ENCODE data around the gene IL27RA.
A peak's percentile ranks its signal among the peaks of the same experiment; 100 is the strongest.
"Not testable (repeated sequence)": the region's sequence is repeated elsewhere in the genome, so short reads cannot be mapped to it uniquely, and the experiment has no call there.

Gene IL27RA

DNA sequence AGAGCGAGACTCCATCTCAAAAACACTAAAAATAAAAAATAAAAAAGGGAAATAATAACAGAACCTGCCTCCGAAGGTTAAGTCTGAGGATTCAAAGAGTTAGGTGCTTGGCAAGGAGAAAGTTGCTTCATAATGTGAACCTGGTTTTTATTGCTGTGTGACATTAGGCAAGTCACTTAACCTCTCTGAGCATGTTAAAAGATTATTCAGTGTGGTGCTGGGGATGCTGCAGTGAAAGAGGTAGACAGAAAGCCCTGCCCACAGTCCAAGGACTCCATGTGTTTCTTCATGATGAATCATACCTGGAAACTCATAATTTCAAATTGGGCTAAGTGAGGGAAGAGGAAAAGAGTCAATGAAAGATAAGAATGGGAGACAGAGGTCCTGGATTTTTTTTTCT is 2.4 kb downstream of the IL27RA start:
- no peak for DNase-seq

DNA sequence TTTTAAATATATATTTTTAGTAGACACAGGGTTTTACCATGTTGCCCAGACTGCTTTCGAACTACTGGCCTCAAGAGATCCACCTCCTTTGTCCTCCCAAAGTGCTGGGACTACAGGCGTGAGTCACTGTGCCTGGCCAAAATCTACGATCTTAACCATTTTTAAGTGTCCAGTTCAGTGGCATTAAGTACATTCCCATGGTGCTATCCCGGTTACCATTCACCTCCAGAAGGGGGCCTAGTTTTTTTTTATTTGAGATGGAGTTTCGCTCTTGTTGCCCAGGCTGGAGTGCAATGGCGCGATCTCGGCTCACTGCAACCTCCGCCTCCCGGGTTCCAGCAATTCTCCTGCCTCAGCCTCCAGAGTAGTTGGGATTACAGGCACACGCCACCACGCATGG is 3.6 kb downstream of the IL27RA start:
- DNase-seq, result not testable (repeated sequence)

DNA sequence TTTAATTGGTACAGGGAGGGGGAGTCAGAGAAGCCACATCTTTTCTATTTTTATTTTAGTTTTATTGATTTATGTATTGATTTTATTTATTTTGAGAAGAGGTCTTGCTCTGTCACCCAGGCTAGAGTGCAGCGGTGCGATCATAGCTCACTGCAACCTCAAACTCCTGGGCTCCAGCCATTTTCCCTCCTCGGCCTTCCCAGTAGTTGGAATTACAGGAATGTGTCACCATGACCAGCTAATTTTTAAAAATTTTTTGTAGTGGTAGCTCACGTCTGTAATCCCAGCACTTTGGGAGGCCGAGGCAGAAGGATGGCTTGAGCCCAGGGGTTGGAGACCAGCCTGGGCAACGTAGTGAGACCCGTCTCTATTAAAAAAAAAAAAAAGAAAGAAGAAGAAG is 4.1 kb downstream of the IL27RA start:
- no peak for DNase-seq

DNA sequence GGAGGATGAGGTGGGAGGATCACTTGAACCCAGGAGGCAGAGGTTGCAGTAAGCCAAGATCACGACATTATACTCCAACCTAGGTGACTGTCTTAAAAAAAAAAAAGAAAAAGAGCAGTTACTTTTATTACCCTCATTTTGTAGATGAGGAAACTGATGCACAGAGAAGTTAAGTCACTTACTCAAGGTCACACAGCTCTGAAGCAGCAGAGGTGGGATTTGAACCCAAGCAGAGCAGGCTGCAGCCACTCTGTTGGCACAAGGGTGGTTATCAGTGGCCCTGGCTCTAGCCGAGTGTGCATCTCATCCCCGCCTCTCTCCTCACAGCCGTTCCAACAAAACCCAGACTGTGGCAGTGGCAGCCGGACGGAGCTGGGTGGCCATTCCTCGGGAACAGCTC is 7.6 kb downstream of the IL27RA start:
- DNase-seq, result no peak

DNA sequence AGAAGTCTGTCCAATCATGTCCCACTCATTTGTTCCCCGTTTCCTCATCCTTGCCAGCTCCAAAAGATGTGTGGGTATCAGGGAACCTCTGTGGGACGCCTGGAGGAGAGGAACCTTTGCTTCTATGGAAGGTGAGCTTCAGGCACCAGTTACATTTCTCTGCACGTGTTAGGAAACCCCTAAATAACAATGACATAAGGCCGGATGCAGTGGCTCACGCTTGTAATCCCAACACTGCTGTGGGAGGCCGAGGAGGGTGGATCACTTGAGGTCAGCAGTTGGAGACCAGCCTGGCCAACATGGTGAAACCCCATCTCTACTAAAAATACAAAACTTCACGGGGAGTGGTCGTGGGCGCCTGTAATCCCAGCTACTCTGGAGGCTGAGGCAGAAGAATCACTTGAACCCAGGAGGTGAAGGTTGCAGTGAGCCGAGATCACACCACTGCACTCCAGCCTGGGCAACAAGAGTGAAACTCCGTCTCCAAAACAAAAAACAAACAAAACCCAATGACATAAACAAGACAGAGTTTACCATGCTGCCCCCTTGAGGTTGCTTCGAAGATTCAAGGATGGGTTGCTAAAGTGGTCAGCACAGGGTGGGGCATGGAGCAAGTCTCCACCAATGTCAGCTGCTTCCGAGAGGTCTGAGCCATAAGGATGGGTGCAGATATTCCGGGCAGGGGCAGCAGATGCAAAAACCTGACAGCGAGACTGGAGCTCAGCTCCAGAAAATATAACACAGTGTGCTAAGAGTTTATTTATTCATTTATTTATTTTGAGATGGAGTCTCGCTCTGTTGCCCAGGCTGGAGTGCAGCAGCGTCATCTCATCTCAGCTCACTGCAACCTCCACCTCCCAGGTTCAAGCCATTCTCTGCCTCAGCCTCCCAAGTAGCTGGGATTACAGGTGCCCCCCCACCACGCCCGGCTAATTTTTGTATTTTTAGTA is 11.4 kb downstream of the IL27RA start:
- peak; percentile 29 for DNase-seq

DNA sequence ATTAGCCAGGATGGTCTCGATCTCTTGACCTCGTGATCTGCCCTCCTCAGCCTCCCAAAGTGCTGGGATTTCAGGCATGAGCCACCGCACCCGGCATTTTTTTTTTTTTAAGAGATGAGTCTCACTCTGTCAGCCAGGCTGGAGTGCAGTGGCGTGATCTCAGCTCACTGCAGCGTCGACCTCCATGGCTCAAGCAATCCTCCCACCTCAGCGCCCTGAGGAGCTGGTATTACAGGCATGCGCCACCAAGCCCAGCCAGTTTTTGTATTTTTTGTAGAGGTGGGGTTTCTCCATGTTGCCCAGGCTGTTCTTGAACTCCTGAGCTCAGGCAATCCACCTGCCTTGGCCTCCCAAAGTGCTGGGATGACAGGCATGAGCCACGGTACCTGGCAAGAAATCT is 16.3 kb downstream of the IL27RA start:
- not testable (repeated sequence) for DNase-seq

DNA sequence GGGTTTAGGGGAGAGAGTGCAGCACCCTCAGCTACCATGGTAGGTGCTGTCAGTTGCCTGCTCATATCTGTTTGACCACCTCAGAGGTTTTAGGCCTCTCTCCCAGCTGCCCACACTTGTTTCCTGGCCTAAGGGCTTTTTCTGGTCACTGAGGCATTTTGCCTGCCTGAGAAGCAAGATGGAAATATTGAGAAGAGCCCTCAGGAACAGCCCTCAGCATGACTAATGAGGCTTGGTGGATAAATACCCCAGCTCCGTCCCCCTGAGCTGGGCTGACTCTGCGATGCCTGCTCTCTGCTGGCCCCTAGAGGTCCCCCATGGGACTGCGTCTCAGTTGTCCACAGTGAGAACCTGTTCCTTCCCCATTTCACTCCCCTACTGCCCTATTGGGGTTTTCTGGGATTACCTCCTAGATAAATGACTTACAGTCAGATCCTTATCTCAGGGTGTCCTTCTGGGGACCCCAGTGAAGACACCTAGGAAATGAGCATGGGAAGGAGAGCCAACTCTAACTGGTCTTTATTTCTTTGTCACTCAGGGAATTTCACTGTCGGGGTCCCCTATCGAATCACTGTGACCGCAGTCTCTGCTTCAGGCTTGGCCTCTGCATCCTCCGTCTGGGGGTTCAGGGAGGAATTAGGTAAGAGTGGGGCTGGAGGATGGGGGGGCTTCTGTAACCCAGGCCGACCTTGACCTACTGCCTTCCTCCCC is 17.0 kb downstream of the IL27RA start:
- peak; percentile 45 for DNase-seq

DNA sequence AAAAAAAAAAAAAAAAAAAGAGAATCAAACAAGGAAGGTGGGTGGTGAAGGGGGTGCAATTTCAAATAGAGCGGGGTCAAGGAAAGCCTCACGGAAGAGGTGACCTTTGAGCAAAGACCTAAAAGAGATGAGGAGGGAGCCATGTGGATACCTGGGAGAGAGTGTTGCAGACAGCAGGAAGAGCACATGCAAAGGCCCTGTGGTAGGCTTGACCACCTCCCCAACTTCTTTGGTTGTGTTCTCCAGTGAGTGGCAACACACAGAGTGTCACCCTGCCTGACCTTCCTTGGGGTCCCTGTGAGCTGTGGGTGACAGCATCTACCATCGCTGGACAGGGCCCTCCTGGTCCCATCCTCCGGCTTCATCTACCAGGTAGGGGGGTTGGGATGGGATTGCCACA is 18.9 kb downstream of the IL27RA start:
- no peak for DNase-seq

DNA sequence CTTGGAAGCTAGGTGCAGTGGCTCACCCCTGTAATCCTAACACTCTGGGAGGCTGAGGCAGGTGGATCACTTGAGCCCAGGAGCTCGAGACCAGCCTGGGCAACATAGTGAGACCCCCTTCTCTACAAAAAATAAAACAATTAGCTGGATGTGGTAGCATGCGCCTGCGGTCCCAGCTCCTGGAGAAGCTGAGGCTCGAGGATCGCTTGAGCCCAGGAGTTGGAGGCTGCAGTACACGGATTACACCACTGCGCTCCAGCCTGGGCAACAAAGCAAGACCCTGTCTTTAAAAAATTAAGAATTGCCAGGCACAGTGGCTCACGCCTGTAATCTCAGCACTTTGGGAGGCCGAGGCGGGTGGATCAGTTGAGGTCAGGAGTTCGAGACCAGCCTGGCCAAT is 19.4 kb downstream of the IL27RA start:
- DNase-seq, result not testable (repeated sequence)

DNA sequence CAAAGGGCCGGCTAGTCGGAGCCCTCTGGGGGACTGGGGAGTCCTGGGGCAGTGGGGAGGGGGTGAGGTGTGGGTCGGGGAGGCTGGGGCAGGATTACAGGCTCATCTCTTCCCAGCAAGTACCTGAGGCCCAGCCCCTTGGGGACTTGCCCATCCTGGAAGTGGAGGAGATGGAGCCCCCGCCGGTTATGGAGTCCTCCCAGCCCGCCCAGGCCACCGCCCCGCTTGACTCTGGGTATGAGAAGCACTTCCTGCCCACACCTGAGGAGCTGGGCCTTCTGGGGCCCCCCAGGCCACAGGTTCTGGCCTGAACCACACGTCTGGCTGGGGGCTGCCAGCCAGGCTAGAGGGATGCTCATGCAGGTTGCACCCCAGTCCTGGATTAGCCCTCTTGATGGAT is 20.4 kb downstream of the IL27RA start:
- DNase-seq, result no peak

DNA sequence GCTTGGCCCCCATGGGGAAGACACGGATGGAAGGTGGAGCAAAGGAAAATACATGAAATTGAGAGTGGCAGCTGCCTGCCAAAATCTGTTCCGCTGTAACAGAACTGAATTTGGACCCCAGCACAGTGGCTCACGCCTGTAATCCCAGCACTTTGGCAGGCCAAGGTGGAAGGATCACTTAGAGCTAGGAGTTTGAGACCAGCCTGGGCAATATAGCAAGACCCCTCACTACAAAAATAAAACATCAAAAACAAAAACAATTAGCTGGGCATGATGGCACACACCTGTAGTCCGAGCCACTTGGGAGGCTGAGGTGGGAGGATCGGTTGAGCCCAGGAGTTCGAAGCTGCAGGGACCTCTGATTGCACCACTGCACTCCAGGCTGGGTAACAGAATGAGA is 20.9 kb downstream of the IL27RA start:
- DNase-seq, result no peak

DNA sequence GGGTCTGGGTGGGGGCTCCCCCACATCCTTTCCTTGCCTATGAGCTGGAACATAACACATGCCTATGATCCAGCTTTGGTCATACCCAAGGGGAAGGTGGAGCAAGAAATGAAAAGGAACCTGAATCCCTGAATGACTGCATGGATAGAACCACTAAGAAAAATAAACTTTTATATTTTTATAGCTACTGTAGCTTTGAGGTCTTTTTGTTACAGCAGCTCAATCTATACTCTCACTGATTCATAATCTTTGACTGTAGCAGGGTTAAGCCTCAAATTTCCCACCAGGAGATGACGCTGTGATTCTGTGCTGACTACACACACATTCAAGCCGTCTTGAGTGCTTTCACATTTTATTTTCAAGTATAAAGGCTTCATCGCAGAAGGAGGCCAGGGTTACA is 21.5 kb downstream of the IL27RA start:
- DNase-seq, result no peak

DNA sequence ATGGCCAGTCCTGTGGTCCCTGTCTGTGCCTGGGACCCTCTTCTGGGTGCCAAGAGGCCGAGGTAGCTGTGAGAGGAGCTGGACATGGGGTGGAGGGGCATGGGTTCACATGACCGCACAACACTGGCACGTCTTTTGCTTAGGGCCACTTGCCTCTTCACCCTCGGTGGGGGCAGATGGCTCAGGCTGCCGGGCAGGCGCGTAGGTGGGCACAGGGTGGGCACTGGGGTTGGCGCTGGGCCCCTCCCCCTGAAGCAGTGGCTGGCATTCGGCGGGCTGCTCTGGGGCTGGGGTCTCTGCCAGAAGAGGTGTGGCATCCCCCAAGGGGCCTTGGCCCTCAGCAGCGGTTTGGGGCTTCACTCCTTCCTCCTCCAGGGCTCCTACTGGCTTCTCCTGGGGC is 21.9 kb downstream of the IL27RA start:
- no peak for DNase-seq

DNA sequence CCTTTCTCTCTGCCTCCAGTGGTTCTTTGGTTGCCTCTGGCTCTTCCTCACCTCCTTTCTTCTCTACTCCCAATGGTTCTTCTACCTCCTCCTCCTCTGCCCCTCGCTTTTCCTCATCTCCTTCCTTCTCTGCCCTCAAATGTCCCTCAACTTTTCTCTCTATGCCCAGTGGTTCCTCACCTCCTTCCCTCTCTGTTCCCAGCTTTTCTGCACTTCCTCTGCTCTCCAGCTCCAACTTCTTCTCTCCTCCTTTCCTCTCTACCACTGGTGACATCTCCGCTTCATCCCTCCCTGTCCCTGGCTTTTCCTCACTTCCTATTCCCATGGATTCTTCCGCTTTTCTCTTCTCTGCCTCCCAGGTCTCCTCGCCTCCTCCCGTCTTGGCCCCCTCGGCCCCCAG is 22.5 kb downstream of the IL27RA start:
- DNase-seq, result no peak

DNA sequence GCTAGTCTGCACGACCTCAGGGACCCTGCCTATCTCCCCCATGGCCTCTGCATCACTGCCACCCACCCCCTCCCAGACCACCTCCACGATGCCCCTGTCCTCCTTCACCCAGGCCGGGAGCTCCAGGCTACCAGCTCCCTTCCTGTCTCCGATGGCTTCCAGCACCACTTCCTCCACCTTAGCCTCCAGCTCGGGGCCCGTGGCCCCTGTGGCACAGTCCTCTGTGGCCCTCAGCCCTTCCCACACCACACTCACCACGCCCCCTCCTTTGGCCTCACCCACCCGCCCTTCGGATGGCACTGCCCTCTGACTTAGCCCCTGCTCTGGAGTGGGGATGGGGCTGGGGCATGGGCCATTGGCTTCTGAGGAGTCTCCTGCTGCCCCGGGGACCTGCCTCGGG is 23.2 kb downstream of the IL27RA start:
- no peak for DNase-seq

DNA sequence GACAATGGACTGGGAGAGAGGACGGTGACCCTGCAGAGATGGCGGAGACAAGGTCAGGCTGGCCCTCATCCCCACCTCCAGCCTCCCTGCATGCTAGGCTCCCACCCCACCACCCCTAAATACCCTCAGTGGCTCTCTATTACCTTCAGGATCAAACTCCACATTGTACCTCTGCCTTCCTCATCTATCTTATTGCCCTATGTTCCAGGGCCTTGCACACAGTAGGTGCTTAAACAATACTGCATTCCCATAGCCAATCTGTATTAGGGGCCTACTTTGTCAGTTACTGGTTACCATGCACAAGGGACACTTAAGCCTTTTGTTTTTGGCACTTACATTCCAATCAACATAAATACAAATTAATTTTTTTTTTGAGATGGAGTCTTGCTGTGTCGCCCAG is 23.8 kb downstream of the IL27RA start:
- DNase-seq, result no peak

DNA sequence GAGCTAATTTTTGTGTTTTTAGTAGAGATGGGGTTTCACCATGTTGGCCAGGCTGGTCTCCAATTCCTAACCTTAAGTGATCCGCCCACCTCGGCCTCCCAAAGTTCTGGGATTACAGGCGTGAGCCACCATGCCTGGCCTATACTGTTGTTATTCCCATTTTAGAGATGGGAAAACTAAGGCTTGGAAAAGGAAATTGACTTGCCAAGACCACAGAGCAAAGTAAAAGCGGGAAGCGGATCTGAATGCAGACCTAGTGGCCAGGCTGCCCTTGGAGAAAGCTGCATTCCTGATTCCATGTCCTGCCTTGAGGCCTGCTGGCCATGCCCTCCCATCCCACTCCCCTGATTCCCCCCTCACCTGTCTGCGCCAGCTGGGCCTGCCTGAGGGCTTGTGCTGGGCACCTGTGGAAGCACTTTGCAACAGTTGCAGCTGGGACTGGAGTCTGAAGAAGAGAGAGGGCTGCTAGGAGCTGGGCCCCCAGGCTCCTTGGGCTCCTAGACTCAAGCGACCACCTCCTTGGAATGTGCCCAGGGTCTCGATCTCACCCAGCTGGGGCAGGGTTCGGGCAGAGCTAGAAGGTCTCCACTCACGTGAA is 24.6 kb downstream of the IL27RA start:
- no peak for DNase-seq

DNA sequence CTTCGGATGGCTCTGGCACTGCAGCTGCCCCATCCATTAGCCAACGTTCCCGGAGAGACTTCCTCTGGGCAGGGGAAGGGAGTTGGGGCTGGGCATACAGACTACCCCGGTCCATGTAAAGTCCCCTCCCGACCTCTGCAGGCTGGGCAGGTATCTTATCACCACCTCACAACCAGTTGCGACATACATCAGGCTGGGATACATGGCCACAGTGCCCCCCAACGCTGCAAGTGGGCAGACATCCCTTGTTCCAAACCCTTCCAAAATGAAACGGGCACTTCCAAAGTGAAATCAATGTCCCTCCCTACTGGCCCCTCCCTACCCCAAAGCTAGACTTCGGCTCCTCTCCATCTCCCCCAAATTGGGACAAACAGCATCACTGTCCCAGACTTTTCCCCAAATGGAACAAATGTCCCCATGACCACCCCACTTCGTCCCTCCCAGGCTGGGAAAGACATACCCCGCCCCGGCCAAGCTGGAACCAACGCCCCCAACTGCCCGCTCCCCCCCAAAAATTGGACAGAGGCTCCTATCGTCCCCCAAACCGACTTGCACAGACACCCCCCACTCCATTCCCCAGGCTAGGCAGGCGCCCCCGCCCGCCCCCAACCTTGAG is 25.3 kb downstream of the IL27RA start:
- no peak for DNase-seq

DNA sequence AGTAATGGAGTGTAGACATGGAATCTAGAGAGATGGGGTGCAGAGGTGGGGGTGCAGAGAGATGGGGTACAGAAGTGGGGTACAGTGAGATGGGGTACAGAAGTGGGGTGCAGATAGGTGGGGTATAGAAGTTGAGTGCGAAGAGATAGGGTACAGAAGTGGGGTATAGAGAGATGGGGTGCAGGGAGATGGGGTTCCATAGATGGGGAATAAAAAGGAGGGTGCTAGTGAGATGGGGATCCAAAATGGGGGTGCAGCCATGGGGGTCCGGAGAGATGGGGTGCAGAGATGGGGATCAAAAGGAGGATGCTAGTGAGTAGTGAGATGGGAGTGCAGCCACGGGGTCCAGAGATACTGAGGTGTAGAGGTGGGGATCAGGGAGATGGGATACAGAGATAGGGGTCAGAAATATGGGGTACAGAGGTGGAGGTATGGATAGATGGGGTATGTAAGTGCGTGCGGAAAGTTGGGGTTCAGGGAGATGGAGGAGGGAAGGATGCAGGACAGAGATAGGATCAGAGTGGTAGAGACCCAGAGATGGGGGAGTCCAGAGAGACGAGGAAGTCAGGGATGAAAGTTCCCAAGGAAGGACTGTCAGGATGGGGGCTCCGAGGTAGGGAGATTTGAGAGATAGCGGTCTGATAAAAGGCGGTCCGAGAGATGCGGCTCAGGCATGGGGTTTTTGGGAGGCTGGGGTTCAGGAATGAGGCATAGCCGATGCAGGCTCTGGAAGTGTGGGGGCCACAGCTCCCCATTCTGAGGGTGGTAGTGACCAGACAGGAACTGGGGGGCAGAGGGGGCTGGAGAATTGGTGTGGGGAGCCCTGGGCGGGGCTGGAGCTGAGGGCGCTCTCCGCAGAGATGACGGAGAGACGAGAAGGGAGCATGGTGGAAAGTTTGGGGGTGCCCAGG is 26.9 kb downstream of the IL27RA start:
- no peak for DNase-seq

DNA sequence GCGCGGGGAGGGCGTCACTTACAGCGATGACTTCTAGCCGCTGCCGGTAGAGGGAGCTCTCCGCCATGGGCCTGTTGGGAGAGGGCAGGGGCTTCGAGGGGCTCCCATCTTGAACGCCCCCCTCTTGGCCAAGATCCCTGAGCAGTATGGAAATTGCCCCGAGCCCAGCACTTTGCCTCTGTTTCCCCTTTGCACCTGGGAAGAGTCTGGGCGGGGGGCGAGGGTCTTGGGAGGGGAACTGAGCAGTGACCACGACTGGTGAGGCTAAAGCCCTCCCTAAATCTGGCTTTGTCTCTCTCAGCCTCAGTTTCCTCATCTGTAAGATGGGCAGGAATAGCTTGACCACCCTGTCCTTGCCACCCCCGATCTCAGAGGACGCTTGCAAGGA is 27.5 kb downstream of the IL27RA start:
- DNase-seq, result no peak

DNA sequence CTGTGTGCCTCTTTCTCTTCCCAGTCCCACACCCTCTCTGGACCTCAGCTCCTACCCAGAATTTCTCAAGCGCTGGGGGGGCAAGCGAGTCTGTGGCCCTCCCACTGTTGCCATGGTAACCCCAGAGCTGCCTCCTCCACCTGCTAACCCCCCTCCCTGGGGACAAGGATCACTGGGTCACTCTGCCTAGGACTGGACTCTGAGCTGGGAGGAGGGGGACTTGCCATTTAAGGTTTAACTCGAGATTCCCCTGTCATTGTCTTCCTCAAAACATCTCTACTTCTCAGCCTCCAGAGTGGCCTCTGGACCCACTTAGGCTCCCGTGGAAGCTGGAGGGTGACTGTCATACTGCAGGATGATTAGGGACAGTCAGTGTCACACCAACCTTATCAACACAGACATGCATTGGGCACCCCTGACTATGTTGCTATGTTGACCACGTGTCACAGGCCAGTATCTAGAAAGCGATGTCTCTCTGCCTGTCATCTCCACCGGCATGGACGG is 28.1 kb downstream of the IL27RA start:
- no peak for DNase-seq

DNA sequence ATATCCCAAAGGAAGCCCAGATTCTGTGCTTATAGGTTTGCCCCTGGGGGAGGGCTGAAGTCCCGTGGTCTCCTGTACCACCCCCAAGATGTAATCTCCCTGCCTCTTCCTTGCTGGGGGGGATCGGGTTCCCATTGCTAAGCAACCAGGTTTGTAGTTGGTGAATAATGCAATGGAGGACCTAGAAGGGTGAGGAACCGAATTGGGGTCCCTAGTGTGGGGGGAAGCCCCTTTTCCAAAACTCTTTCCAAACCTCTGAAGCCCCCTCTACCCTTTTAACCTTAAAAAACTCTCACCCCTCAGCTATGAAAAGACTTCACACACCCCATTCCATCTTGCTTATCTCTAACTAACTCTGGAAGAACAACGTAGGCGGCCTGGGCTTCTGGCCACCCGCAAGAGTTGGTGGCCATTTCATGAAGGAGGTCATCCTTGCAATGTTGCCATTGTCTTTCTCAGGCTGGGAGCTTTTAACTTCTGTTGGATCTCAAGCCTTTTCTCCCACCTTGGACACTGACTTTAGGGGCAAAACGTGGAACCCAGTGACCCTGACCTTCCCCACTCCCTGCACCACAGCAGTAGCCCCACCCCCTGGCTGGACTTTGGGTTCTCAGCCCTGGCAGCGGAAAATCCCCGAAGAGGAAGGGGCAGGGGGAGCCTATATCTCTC is 29.7 kb downstream of the IL27RA start:
- DNase-seq, result no peak

Measured in NCI-H1092 treated with DMSO at 0.1 percent for 48 hours (cell line).